Measurements from ENCODE around the gene ITGA1.

Gene ITGA1

DNA sequence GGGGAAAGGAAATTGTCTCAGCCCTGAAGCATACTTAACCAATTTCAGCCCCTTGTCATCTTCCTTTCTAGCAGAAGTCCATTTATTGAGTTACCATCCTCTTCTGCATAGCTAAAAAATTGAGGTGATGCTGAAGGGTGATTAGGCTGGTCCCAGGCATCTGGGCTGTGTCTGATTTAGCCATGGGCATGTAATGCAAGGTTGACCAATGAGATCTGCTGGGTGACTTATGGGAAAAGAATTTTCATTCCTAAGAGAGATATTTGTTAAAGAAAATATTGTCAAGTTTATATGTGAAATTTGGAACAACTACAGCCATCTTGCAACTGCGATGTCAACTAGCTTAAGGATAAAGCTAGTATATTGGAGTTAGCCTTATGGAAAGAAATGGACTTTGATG, 206.6 kb downstream of the ITGA1 start:
- DNase-seq (ENCODE audit: low read depth), result no peak
- TF ChIP-seq CTCF (IDR thresholded peaks at IDR 0.05; ENCODE audit: control insufficient read depth, insufficient read depth, low read depth, low read length, missing control alignments), result no peak
- H3K4me3 ChIP-seq (ENCODE audit: control insufficient read depth, low read depth, low read length), result no peak overlapping the region

GRCh38 chr5:52995095-52995494, 207.4 kb downstream of the ITGA1 start:
- TF ChIP-seq CTCF (IDR thresholded peaks at IDR 0.05; ENCODE audit: control insufficient read depth, insufficient read depth, low read depth, low read length, missing control alignments), result no peak
- no peak for DNase-seq (ENCODE audit: low read depth)
- H3K4me3 ChIP-seq (ENCODE audit: control insufficient read depth, low read depth, low read length), result no peak overlapping the region

DNA sequence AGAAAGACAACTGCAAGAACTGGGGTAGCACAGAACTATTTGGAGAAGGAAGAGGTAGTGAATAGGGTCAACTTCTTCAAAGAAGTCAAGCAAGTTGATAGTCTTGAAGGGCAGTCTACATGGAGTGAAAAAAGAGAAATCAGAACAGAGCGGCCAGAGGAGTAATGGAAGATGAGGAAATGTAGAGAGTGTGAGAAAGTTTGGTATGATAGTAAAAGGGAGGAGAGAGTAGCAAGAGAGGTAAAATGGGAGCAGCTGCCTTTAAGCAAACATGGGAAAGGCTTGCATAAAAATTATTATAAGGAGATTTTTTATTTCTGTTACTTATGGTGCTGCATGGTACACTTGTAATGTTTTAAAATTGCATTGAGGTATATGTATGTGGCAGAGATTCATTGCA, 208.2 kb downstream of the ITGA1 start:
- H3K4me3 ChIP-seq (ENCODE audit: control insufficient read depth, low read depth, low read length), result no peak overlapping the region
- no peak for TF ChIP-seq CTCF (IDR thresholded peaks at IDR 0.05; ENCODE audit: control insufficient read depth, insufficient read depth, low read depth, low read length, missing control alignments)
- DNase-seq (ENCODE audit: low read depth), result no peak

GRCh38 chr5:52996979-52997378, 209.3 kb downstream of the ITGA1 start:
- no peak for TF ChIP-seq CTCF (IDR thresholded peaks at IDR 0.05; ENCODE audit: control insufficient read depth, insufficient read depth, low read depth, low read length, missing control alignments)
- no peak for DNase-seq (ENCODE audit: low read depth)
- no peak overlapping the region for H3K4me3 ChIP-seq (ENCODE audit: control insufficient read depth, low read depth, low read length)

GRCh38 chr5:52997424-52997823, 209.7 kb downstream of the ITGA1 start:
- no peak for TF ChIP-seq CTCF (IDR thresholded peaks at IDR 0.05; ENCODE audit: control insufficient read depth, insufficient read depth, low read depth, low read length, missing control alignments)
- DNase-seq (ENCODE audit: low read depth), result no peak
- H3K4me3 ChIP-seq (ENCODE audit: control insufficient read depth, low read depth, low read length), result no peak overlapping the region

- DNase-seq (ENCODE audit: low read depth), result no peak
- H3K4me3 ChIP-seq (ENCODE audit: control insufficient read depth, low read depth, low read length), result no peak overlapping the region
- no peak for TF ChIP-seq CTCF (IDR thresholded peaks at IDR 0.05; ENCODE audit: control insufficient read depth, insufficient read depth, low read depth, low read length, missing control alignments)
Observed at GRCh38 chr5:52998552-52999313, 211.0 kb downstream of the ITGA1 start.

Measured in AG09309 (cell line).